ENCODE data around the gene GPHN.
A peak's percentile ranks its signal among the peaks of the same experiment; 100 is the strongest.
"Not testable (repeated sequence)": the region's sequence is repeated elsewhere in the genome, so short reads cannot be mapped to it uniquely, and the experiment has no call there.

GPHN gene

GRCh38 chr14:66680216-66680615 is 172.3 kb downstream of the GPHN start:
- H3K4me1 ChIP-seq (ENCODE audit: control extremely low read depth in 1 of 4, control insufficient read depth in 4 of 4, insufficient read depth in 4 of 4, low read length in 3 of 4): no peaks in the 10 kb centered on the region
- no peak for DNase-seq
- no peaks in the 10 kb centered on the region for H3K27me3 ChIP-seq (replicated peaks in 2 of 5; ENCODE audit: control insufficient read depth in 4 of 5, insufficient read depth in 5 of 5, low read length in 4 of 5)
- ChIA-PET POLR2A (no interaction called here), CTCF (no interaction called here)
- no peak overlapping the region for H3K4me3 ChIP-seq (ENCODE audit: control insufficient read depth in 1 of 7, extremely low read depth in 1 of 7, insufficient read depth in 4 of 7, low read depth in 2 of 7, low read length in 6 of 7)
- H3K9me3 ChIP-seq (ENCODE audit: control extremely low read depth in 1 of 5, control insufficient read depth in 4 of 5, insufficient read depth in 2 of 5, low read depth in 1 of 5, low read length in 4 of 5): peaks cover 4 to 33% (median 9%) of the 10 kb centered on the region in 5 experiments
- H3K36me3 ChIP-seq (ENCODE audit: control insufficient read depth in 4 of 4, insufficient read depth in 4 of 4, low read length in 3 of 4): no peaks in the 10 kb centered on the region
- no peak overlapping the region for H3K27ac ChIP-seq (ENCODE audit: insufficient read depth in 1 of 2, low read depth in 1 of 2, low read length in 2 of 2, poor library complexity in 1 of 2, severe bottlenecking in 2 of 2)

DNA sequence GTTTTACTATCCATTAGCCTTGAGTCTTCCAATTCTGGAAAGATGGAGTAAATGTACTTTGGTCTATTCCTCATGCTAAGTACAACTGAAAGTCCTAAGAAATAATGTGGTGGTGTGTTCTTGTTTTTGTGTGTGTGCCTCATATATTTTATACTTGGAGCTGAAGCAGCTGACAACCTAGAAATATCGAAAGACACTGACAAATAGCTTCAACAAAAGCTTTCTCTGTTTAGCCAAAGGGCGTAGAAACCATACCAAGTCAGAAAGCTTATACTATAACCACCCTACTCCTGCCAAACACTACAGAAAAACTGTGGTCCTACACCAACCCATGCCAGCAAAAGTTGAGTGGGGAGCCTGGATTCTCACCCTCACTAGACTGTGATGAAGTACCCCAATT is 188.4 kb downstream of the GPHN start:
- Histone ChIP-seq H3K36me3 (ENCODE audit: control insufficient read depth in 4 of 4, insufficient read depth in 4 of 4, low read length in 3 of 4) (no peaks in the 10 kb centered on the region), H3K27ac (ENCODE audit: insufficient read depth in 1 of 2, low read depth in 1 of 2, low read length in 2 of 2, poor library complexity in 1 of 2, severe bottlenecking in 2 of 2) (no peak overlapping the region), H3K27me3 (replicated peaks in 2 of 5; ENCODE audit: control insufficient read depth in 4 of 5, insufficient read depth in 5 of 5, low read length in 4 of 5) (no peaks in the 10 kb centered on the region), H3K9me3 (ENCODE audit: control extremely low read depth in 1 of 5, control insufficient read depth in 4 of 5, insufficient read depth in 2 of 5, low read depth in 1 of 5, low read length in 4 of 5) (peaks cover 0 to 4% (median 0%) of the 10 kb centered on the region in 5 experiments), H3K4me1 (ENCODE audit: control extremely low read depth in 1 of 4, control insufficient read depth in 4 of 4, insufficient read depth in 4 of 4, low read length in 3 of 4) (no peaks in the 10 kb centered on the region), H3K4me3 (ENCODE audit: control insufficient read depth in 1 of 7, extremely low read depth in 1 of 7, insufficient read depth in 4 of 7, low read depth in 2 of 7, low read length in 6 of 7) (no peak overlapping the region)
- WGBS (ENCODE audit: insufficient coverage): 100% methylated on average over 1 of the region's 2 CpGs
- DNase-seq: no peak
- POLR2A ChIA-PET: no interaction called here
- CTCF ChIA-PET: interaction anchor here (0.7 kb wide), 1 partner anchor 60 kb away, joined by 3 read pairs; no protein-coding TSS in a partner anchor

- WGBS (ENCODE audit: insufficient coverage): 100% methylated on average over 2 of the region's 2 CpGs
- POLR2A ChIA-PET: no interaction called here
- CTCF ChIA-PET: no interaction called here
Measured at GRCh38 chr14:66698503-66698902, 190.6 kb downstream of the GPHN start.

GRCh38 chr14:66701813-66702212 is 193.9 kb downstream of the GPHN start:
- POLR2A ChIA-PET: no interaction called here
- Histone ChIP-seq H3K27ac (ENCODE audit: insufficient read depth in 1 of 2, low read depth in 1 of 2, low read length in 2 of 2, poor library complexity in 1 of 2, severe bottlenecking in 2 of 2) (no peak overlapping the region), H3K27me3 (replicated peaks in 2 of 5; ENCODE audit: control insufficient read depth in 4 of 5, insufficient read depth in 5 of 5, low read length in 4 of 5) (no peaks in the 10 kb centered on the region), H3K36me3 (ENCODE audit: control insufficient read depth in 4 of 4, insufficient read depth in 4 of 4, low read length in 3 of 4) (no peaks in the 10 kb centered on the region), H3K4me1 (ENCODE audit: control extremely low read depth in 1 of 4, control insufficient read depth in 4 of 4, insufficient read depth in 4 of 4, low read length in 3 of 4) (no peaks in the 10 kb centered on the region), H3K4me3 (ENCODE audit: control insufficient read depth in 1 of 7, extremely low read depth in 1 of 7, insufficient read depth in 4 of 7, low read depth in 2 of 7, low read length in 6 of 7) (no peak overlapping the region), H3K9me3 (ENCODE audit: control extremely low read depth in 1 of 5, control insufficient read depth in 4 of 5, insufficient read depth in 2 of 5, low read depth in 1 of 5, low read length in 4 of 5) (peaks cover 0 to 4% (median 3%) of the 10 kb centered on the region in 5 experiments)
- no peak for DNase-seq
- CTCF ChIA-PET: no interaction called here
- WGBS (ENCODE audit: insufficient coverage): 100% methylated on average over 2 of the region's 4 CpGs

More at GRCh38 chr14:66698503-66698902, 190.6 kb downstream of the GPHN start:
- Histone ChIP-seq H3K27me3 (replicated peaks in 2 of 5; ENCODE audit: control insufficient read depth in 4 of 5, insufficient read depth in 5 of 5, low read length in 4 of 5) (no peaks in the 10 kb centered on the region), H3K27ac (ENCODE audit: insufficient read depth in 1 of 2, low read depth in 1 of 2, low read length in 2 of 2, poor library complexity in 1 of 2, severe bottlenecking in 2 of 2) (no peak overlapping the region), H3K36me3 (ENCODE audit: control insufficient read depth in 4 of 4, insufficient read depth in 4 of 4, low read length in 3 of 4) (no peaks in the 10 kb centered on the region), H3K4me1 (ENCODE audit: control extremely low read depth in 1 of 4, control insufficient read depth in 4 of 4, insufficient read depth in 4 of 4, low read length in 3 of 4) (no peaks in the 10 kb centered on the region), H3K4me3 (ENCODE audit: control insufficient read depth in 1 of 7, extremely low read depth in 1 of 7, insufficient read depth in 4 of 7, low read depth in 2 of 7, low read length in 6 of 7) (no peak overlapping the region), H3K9me3 (ENCODE audit: control extremely low read depth in 1 of 5, control insufficient read depth in 4 of 5, insufficient read depth in 2 of 5, low read depth in 1 of 5, low read length in 4 of 5) (peaks cover 0 to 3% (median 2%) of the 10 kb centered on the region in 5 experiments)
- no peak for DNase-seq

DNA sequence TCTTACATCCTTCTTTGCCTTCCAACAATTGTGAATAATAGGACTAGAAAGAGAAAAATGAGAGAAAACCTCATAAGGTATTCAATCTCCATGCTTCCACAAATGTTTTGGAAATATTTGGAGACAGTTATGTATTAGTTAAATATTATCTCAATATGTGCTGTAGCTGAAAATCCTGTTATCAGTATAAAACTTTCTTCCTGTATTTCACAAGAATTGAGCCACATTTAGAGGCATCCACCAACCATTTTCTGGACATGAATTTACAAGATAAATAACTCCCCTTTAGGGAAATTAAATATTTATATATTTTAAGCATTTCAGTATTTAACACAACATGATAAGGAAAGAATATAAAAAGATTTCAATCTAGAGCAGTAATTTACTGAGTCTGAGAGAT is 200.3 kb downstream of the GPHN start:
- Histone ChIP-seq H3K4me3 (ENCODE audit: control insufficient read depth in 1 of 7, extremely low read depth in 1 of 7, insufficient read depth in 4 of 7, low read depth in 2 of 7, low read length in 6 of 7) (no peak overlapping the region), H3K27me3 (replicated peaks in 2 of 5; ENCODE audit: control insufficient read depth in 4 of 5, insufficient read depth in 5 of 5, low read length in 4 of 5) (no peaks in the 10 kb centered on the region), H3K9me3 (ENCODE audit: control extremely low read depth in 1 of 5, control insufficient read depth in 4 of 5, insufficient read depth in 2 of 5, low read depth in 1 of 5, low read length in 4 of 5) (peaks cover 0 to 7% (median 2%) of the 10 kb centered on the region in 5 experiments), H3K27ac (ENCODE audit: insufficient read depth in 1 of 2, low read depth in 1 of 2, low read length in 2 of 2, poor library complexity in 1 of 2, severe bottlenecking in 2 of 2) (no peak overlapping the region), H3K4me1 (ENCODE audit: control extremely low read depth in 1 of 4, control insufficient read depth in 4 of 4, insufficient read depth in 4 of 4, low read length in 3 of 4) (peaks cover 0 to 12% (median 0%) of the 10 kb centered on the region in 4 experiments), H3K36me3 (ENCODE audit: control insufficient read depth in 4 of 4, insufficient read depth in 4 of 4, low read length in 3 of 4) (no peaks in the 10 kb centered on the region)
- DNase-seq: peak; percentile 29 to 76 (median 63)
- ChIA-PET CTCF (interaction anchor here (0.5 kb wide), 1 partner anchor 44 kb away, joined by 3 read pairs; no protein-coding TSS in a partner anchor), POLR2A (no interaction called here)

DNA sequence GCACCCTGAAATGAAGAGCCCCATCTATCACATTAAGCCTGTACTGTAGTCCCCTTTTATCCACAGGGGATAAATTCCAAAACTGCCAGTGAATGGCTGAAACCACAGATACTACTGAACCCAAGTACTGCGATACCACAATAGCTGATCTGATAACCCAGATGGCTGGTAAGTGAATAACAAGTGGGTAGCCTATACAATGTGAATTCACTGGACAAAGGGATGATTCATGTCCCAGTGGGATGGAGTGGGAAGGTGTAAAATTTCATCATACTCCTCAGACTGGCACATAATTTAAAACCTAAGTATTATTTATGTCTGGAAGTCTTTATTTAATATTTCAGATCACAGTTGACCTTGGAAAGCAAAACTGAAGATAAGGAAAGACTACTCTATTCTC is 201.3 kb downstream of the GPHN start:
- Histone ChIP-seq H3K9me3 (ENCODE audit: control extremely low read depth in 1 of 5, control insufficient read depth in 4 of 5, insufficient read depth in 2 of 5, low read depth in 1 of 5, low read length in 4 of 5) (peaks cover 0 to 7% (median 0%) of the 10 kb centered on the region in 5 experiments), H3K36me3 (ENCODE audit: control insufficient read depth in 4 of 4, insufficient read depth in 4 of 4, low read length in 3 of 4) (no peaks in the 10 kb centered on the region), H3K27me3 (replicated peaks in 2 of 5; ENCODE audit: control insufficient read depth in 4 of 5, insufficient read depth in 5 of 5, low read length in 4 of 5) (no peaks in the 10 kb centered on the region), H3K4me1 (ENCODE audit: control extremely low read depth in 1 of 4, control insufficient read depth in 4 of 4, insufficient read depth in 4 of 4, low read length in 3 of 4) (peaks cover 0 to 17% (median 0%) of the 10 kb centered on the region in 4 experiments), H3K4me3 (ENCODE audit: control insufficient read depth in 1 of 7, extremely low read depth in 1 of 7, insufficient read depth in 4 of 7, low read depth in 2 of 7, low read length in 6 of 7) (no peak overlapping the region), H3K27ac (ENCODE audit: insufficient read depth in 1 of 2, low read depth in 1 of 2, low read length in 2 of 2, poor library complexity in 1 of 2, severe bottlenecking in 2 of 2) (no peak overlapping the region)
- DNase-seq: peak in 2 of 3 donors; percentile 15 to 38
- ChIA-PET POLR2A (no interaction called here), CTCF (no interaction called here)
- WGBS (ENCODE audit: insufficient coverage): no CpG with 5 or more reads among the region's 1 CpG

- WGBS (ENCODE audit: insufficient coverage): 0% methylated on average over 1 of the region's 4 CpGs
- CTCF ChIA-PET: not testable (repeated sequence)
Measured at GRCh38 chr14:66714291-66714690, 206.3 kb downstream of the GPHN start.

More at GRCh38 chr14:66714291-66714690, 206.3 kb downstream of the GPHN start:
- DNase-seq: peak; percentile 27 to 79 (median 54)
- H3K27ac ChIP-seq (ENCODE audit: insufficient read depth in 1 of 2, low read depth in 1 of 2, low read length in 2 of 2, poor library complexity in 1 of 2, severe bottlenecking in 2 of 2); H3K27me3 ChIP-seq (replicated peaks in 2 of 5; ENCODE audit: control insufficient read depth in 4 of 5, insufficient read depth in 5 of 5, low read length in 4 of 5); H3K9me3 ChIP-seq (ENCODE audit: control extremely low read depth in 1 of 5, control insufficient read depth in 4 of 5, insufficient read depth in 2 of 5, low read depth in 1 of 5, low read length in 4 of 5); H3K36me3 ChIP-seq (ENCODE audit: control insufficient read depth in 4 of 4, insufficient read depth in 4 of 4, low read length in 3 of 4); POLR2A ChIA-PET: not testable (repeated sequence)
- Histone ChIP-seq H3K4me1 (ENCODE audit: control extremely low read depth in 1 of 4, control insufficient read depth in 4 of 4, insufficient read depth in 4 of 4, low read length in 3 of 4) (peaks cover 0 to 38% (median 2%) of the 10 kb centered on the region in 4 experiments), H3K4me3 (ENCODE audit: control insufficient read depth in 1 of 7, extremely low read depth in 1 of 7, insufficient read depth in 4 of 7, low read depth in 2 of 7, low read length in 6 of 7) (peak overlapping the region in 2 of 7 experiments; percentile 20 to 45)
